Esophagus muscularis mucosa (tissue), 3 donors: Measurements from ENCODE around the gene MARCO.

Experiments
- POLR2A ChIP-seq: fragments of 450-650 bp; IDR thresholded peaks from one replicate; pipeline ENCODE4 v1.6.1; 2017; ENCODE audit warnings: antibody characterized with exemption, moderate library complexity, mild to moderate bottlenecking, low read depth
- TF ChIP-seq, protein P1 (sequence below), 3 experiments: fragments of 200-600 bp in 2 of 3; fragments of 450-650 bp in 1 of 3; sonication (generic) in 2 of 3; IDR thresholded peaks; one replicate each; pipeline ENCODE4 v1.5.1; 2017 to 2019; ENCODE audit warnings: antibody characterized with exemption in 3 of 3, mild to moderate bottlenecking in 2 of 3, moderate library complexity in 1 of 3

DNA sequence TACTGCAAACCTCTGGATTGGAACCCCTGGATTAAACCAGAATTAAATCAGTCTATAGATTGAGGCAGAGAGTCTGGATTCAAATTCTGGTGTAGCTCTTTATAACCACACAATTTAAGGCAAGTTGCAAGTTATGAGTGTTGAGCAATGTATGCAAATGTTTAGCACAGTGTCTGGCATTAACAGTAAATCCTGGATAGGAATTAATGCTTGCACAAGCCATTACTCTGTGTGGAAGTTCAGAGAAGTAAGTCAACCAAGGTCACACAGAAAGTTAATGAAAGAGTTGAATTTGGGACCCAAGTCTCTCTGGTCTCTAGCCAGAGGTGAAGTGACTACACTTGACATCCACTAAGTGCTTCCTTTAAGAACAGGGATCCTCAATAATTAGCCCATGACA, 2.0 kb upstream of the MARCO start:
- TF ChIP-seq, protein P1, sequence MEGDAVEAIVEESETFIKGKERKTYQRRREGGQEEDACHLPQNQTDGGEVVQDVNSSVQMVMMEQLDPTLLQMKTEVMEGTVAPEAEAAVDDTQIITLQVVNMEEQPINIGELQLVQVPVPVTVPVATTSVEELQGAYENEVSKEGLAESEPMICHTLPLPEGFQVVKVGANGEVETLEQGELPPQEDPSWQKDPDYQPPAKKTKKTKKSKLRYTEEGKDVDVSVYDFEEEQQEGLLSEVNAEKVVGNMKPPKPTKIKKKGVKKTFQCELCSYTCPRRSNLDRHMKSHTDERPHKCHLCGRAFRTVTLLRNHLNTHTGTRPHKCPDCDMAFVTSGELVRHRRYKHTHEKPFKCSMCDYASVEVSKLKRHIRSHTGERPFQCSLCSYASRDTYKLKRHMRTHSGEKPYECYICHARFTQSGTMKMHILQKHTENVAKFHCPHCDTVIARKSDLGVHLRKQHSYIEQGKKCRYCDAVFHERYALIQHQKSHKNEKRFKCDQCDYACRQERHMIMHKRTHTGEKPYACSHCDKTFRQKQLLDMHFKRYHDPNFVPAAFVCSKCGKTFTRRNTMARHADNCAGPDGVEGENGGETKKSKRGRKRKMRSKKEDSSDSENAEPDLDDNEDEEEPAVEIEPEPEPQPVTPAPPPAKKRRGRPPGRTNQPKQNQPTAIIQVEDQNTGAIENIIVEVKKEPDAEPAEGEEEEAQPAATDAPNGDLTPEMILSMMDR (IDR thresholded peaks at IDR 0.05), result no peak
- TF ChIP-seq POLR2A, result no peak
